OCI-LY3 (cell line): ENCODE results near the gene EXTL2.
A peak's percentile ranks its signal among the peaks of the same experiment; 100 is the strongest.

Experiments used
- H2AFZ ChIP-seq: fragments of 200-600, 300-600 bp; shearing (Covaris generic); 2 replicates; pipeline ENCODE4 v1.6.0; 2014; ENCODE audit warnings: antibody characterized with exemption, low read depth, low read length
- H3K27ac ChIP-seq: fragments of 200-600, 300-600 bp; sonication (generic); 2 replicates; pipeline ENCODE4 v1.5.1; 2014; ENCODE audit warnings: mild to moderate bottlenecking, low read length, moderate library complexity, mixed read lengths
- H3K27me3 ChIP-seq: fragments of 200-600, 300-600 bp; sonication (generic); 2 replicates; pipeline ENCODE4 v1.6.1; 2014; ENCODE audit warnings: low read depth, low read length, mixed read lengths
- H3K36me3 ChIP-seq: fragments of 200-600, 300-600 bp; sonication (generic); replicated peaks from 2 replicates; pipeline ENCODE3; 2014; ENCODE audit warnings: low read depth, low read length, mixed read lengths
- H3K4me1 ChIP-seq: fragments of 300-600, 200-600 bp; sonication (generic); 2 replicates; pipeline ENCODE4 v1.6.1; 2014; ENCODE audit warnings: low read length, mixed read lengths
- H3K4me2 ChIP-seq: fragments of 200-600, 300-600 bp; sonication (generic); 2 replicates; pipeline ENCODE4 v1.6.1; 2014; ENCODE audit warnings: low read length, mixed read lengths
- H3K4me3 ChIP-seq: fragments of 300-600, 200-600 bp; sonication (generic); 2 replicates; pipeline ENCODE4 v1.5.1; 2014; ENCODE audit warnings: antibody characterized with exemption, mild to moderate bottlenecking, low read length, moderate library complexity
- H3K79me2 ChIP-seq: fragments of 300-600, 200-600 bp; shearing (Covaris generic); 2 replicates; pipeline ENCODE4 v1.6.1; 2014; ENCODE audit warnings: mild to moderate bottlenecking, low read length, mixed read lengths
- H3K9ac ChIP-seq: fragments of 300-600, 200-600 bp; shearing (Covaris generic); 2 replicates; pipeline ENCODE4 v1.6.0; 2014; ENCODE audit warnings: mild to moderate bottlenecking, low read length, moderate library complexity
- H3K9me3 ChIP-seq: fragments of 200-600, 300-600 bp; shearing (Covaris generic); 2 replicates; pipeline ENCODE4 v1.6.1; 2014; ENCODE audit warnings: low read length, mixed read lengths; ENCODE audit not compliant: insufficient read depth
- H4K20me1 ChIP-seq: fragments of 200-600, 300-600 bp; sonication (generic); 2 replicates; pipeline ENCODE4 v1.6.1; 2016; ENCODE audit warnings: low read length, mixed read lengths; ENCODE audit not compliant: insufficient read depth
- CTCF ChIP-seq: fragments of 200-600, 300-600 bp; sonication (generic); IDR thresholded peaks from 2 replicates; pipeline ENCODE4 v1.5.1; 2014; ENCODE audit warnings: antibody characterized with exemption, low read length, low read depth
- EZH2phosphoT487 ChIP-seq: fragments of 200-600 bp; shearing (Covaris generic); IDR thresholded peaks from 2 replicates; pipeline ENCODE4 v1.6.1; 2018; ENCODE audit warnings: antibody characterized with exemption, mixed run types, low read depth

EXTL2 gene

GRCh38 chr1:100883963-100884362 lies 10.7 kb downstream of the EXTL2 start:
- H4K20me1 ChIP-seq = no peaks in the 10 kb centered on the region
- no peak overlapping the region for H3K9ac ChIP-seq
- H3K4me1 ChIP-seq = no peaks in the 10 kb centered on the region
- H3K27me3 ChIP-seq = no peaks in the 10 kb centered on the region
- H3K4me3 ChIP-seq = no peak overlapping the region
- no peak overlapping the region for H3K4me2 ChIP-seq
- no peak overlapping the region for H2AFZ ChIP-seq
- TF ChIP-seq CTCF = peak; percentile 8; the same call in 1 of the 2 replicates
- TF ChIP-seq EZH2phosphoT487 = no peak
- H3K36me3 ChIP-seq = no peaks in the 10 kb centered on the region
- no peaks in the 10 kb centered on the region for H3K79me2 ChIP-seq
- no peaks in the 10 kb centered on the region for H3K9me3 ChIP-seq
- H3K27ac ChIP-seq = no peak overlapping the region

GRCh38 chr1:100882698-100883097 lies 11.9 kb downstream of the EXTL2 start:
- H3K4me2 ChIP-seq = no peak overlapping the region
- H3K36me3 ChIP-seq = no peaks in the 10 kb centered on the region
- H3K4me3 ChIP-seq = no peak overlapping the region
- H4K20me1 ChIP-seq = no peaks in the 10 kb centered on the region
- H3K27me3 ChIP-seq = no peaks in the 10 kb centered on the region
- H3K27ac ChIP-seq = no peak overlapping the region
- TF ChIP-seq CTCF (no peak), EZH2phosphoT487 (no peak)
- H2AFZ ChIP-seq = no peak overlapping the region
- H3K9me3 ChIP-seq = no peaks in the 10 kb centered on the region
- no peaks in the 10 kb centered on the region for H3K4me1 ChIP-seq
- no peak overlapping the region for H3K9ac ChIP-seq
- H3K79me2 ChIP-seq = no peaks in the 10 kb centered on the region

GRCh38 chr1:100881687-100882086 lies 13.0 kb downstream of the EXTL2 start:
- Histone ChIP-seq H4K20me1 (no peaks in the 10 kb centered on the region), H3K4me1 (no peaks in the 10 kb centered on the region), H3K27me3 (no peaks in the 10 kb centered on the region), H2AFZ (no peak overlapping the region), H3K4me2 (no peak overlapping the region), H3K79me2 (no peaks in the 10 kb centered on the region), H3K9ac (no peak overlapping the region), H3K27ac (no peak overlapping the region), H3K4me3 (no peak overlapping the region), H3K9me3 (no peaks in the 10 kb centered on the region), H3K36me3 (no peaks in the 10 kb centered on the region)
- TF ChIP-seq EZH2phosphoT487 = no peak
- TF ChIP-seq CTCF = no peak

GRCh38 chr1:100879422-100879821 lies 15.2 kb downstream of the EXTL2 start:
- no peaks in the 10 kb centered on the region for H3K79me2 ChIP-seq
- TF ChIP-seq EZH2phosphoT487 (no peak), CTCF (no peak)

More at GRCh38 chr1:100879422-100879821, 15.2 kb downstream of the EXTL2 start:
- H3K36me3 ChIP-seq = no peaks in the 10 kb centered on the region
- no peak overlapping the region for H2AFZ ChIP-seq
- H3K27me3 ChIP-seq = no peaks in the 10 kb centered on the region
- no peaks in the 10 kb centered on the region for H4K20me1 ChIP-seq
- no peak overlapping the region for H3K4me2 ChIP-seq
- H3K9me3 ChIP-seq = no peaks in the 10 kb centered on the region
- no peak overlapping the region for H3K27ac ChIP-seq
- no peak overlapping the region for H3K4me3 ChIP-seq
- H3K4me1 ChIP-seq = no peaks in the 10 kb centered on the region
- no peak overlapping the region for H3K9ac ChIP-seq
